Endodermal cell (in vitro differentiated cells): ENCODE results near the gene GPX5. TPM values are rescaled to one million over a fixed set of nuclear protein-coding genes. Genes with fewer than 3 reads are reported as not detected.

ENCODE experiments used
- DNase-seq: peaks from one replicate; pipeline ENCODE4 v3.0.0-alpha.2; 2017
- H3K27ac ChIP-seq: 2 replicates; pipeline ENCODE4 v1.5.1; 2013; ENCODE audit warnings: mild to moderate bottlenecking, low read depth, low read length, moderate library complexity
- H3K27me3 ChIP-seq: 2 replicates; pipeline ENCODE4 v1.6.1; 2013; ENCODE audit warnings: mild to moderate bottlenecking, low read length, moderate library complexity; ENCODE audit not compliant: insufficient read depth, control insufficient read depth, poor library complexity, severe bottlenecking
- H3K36me3 ChIP-seq: 2 replicates; pipeline ENCODE4 v1.7.0; 2013; ENCODE audit warnings: mild to moderate bottlenecking, low read length, moderate library complexity; ENCODE audit not compliant: control insufficient read depth, insufficient read depth
- H3K4me1 ChIP-seq: one replicate; pipeline ENCODE4 v1.7.0; 2013; ENCODE audit warnings: low read length; ENCODE audit not compliant: control insufficient read depth, insufficient read depth
- H3K4me3 ChIP-seq: 2 replicates; pipeline ENCODE4 v1.5.1; 2013; ENCODE audit warnings: mild to moderate bottlenecking, low read length, moderate library complexity
- H3K9ac ChIP-seq: 2 replicates; pipeline ENCODE4 v1.6.1; 2013; ENCODE audit warnings: mild to moderate bottlenecking, low read length, moderate library complexity; ENCODE audit not compliant: poor library complexity, severe bottlenecking; ENCODE audit errors: extremely low read depth
- H3K9me3 ChIP-seq: 2 replicates; pipeline ENCODE4 v1.6.1; 2013; ENCODE audit warnings: mild to moderate bottlenecking, low read length, moderate library complexity; ENCODE audit not compliant: control insufficient read depth
- H3K27ac Mint-ChIP-seq: 2 replicates; pipeline ENCODE4 v1.8.0; 2020; ENCODE audit warnings: mixed read lengths
- H3K27me3 Mint-ChIP-seq: 2 replicates; pipeline ENCODE4 v1.8.0; 2021; ENCODE audit warnings: mild to moderate bottlenecking, mixed read lengths; ENCODE audit not compliant: insufficient read depth
- H3K36me3 Mint-ChIP-seq: 2 replicates; pipeline ENCODE4 v1.8.0; 2020; ENCODE audit warnings: low read depth, mixed read lengths
- H3K4me1 Mint-ChIP-seq: 2 replicates; pipeline ENCODE4 v1.8.0; 2020; ENCODE audit warnings: mixed read lengths
- H3K4me3 Mint-ChIP-seq: 2 replicates; pipeline ENCODE4 v1.8.0; 2020; ENCODE audit warnings: mild to moderate bottlenecking, moderate library complexity, mixed read lengths
- H3K9me3 Mint-ChIP-seq: 2 replicates; pipeline ENCODE4 v1.8.0; 2020; ENCODE audit warnings: mild to moderate bottlenecking, mixed read lengths
- WGBS, 2 experiments: methylation state at CpG; one replicate each; pipeline versions ENCODE4 v1.1.5 to v1.1.7; 2013; ENCODE audit warnings: missing lambda C conversion rate in 2 of 2, mixed read lengths in 1 of 2; ENCODE audit not compliant: insufficient coverage in 1 of 2, insufficient read length in 1 of 2; 5-methylcytosine and 5-hydroxymethylcytosine counted together
- total RNA-seq, 2 donors: library from RNA; stranded (reverse); fragmentation: NEBNext Ultra II Directional in 1 of 2; extraction: Animal tissue kit (Norgen Biotek cat#: 25700) in 1 of 2; gene quantifications; 2 replicates in 1 of 2; 3 replicates in 1 of 2; pipeline ENCODE4 v1.2.1, GENCODE V29; 2021
- TF ChIP-seq, protein P1 (sequence below): fragments of 200-600 bp; sonication (generic); conservative IDR thresholded peaks from 2 replicates; pipeline ENCODE4 v1.5.0; 2021; ENCODE audit warnings: antibody characterized with exemption, mild to moderate bottlenecking

The GPX5 gene
- total RNA-seq, 2 donors from 2014 or later, result not detected

DNA sequence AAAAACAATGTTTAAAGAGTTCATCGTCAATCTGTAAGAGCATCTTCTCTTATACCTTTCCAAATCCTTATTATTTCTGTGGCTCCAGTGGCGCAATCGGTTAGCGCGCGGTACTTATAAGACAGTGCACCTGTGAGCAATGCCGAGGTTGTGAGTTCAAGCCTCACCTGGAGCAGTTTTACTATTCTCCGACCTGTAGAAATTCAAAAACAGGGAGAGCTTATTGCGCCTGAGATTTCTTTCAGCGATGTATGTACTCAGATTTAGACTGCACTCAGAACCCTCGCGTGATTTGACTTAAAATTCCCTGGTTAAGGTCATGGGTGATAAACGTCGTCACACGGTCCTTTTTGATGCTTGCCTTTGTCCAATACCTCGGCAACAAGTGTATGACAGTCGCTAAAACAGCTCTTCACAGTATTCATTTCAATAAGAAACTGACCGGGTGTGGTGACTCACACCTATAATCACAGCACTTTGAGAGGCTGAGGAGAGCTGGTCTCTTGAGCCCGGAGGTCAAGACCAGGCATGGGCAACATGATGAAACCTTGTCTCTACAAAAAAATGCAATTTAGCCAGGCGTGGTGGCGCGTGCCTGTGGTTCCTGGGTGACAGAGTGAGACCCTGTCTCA lies 11.9 kb downstream of the GPX5 start:
- Histone ChIP-seq H3K9me3 (no peaks in the 10 kb centered on the region), H3K4me3 (peak overlapping the region; percentile 82), H3K27me3 (peaks cover 6% of the 10 kb centered on the region), H3K9ac (no peak overlapping the region), H3K4me1 (no peaks in the 10 kb centered on the region), H3K36me3 (no peaks in the 10 kb centered on the region), H3K27ac (peak overlapping the region; percentile 36)
- peaks cover 12% of the 10 kb centered on the region for H3K4me1 Mint-ChIP-seq
- no peaks in the 10 kb centered on the region for H3K9me3 Mint-ChIP-seq
- WGBS, 2 experiments, result 30 to 36% methylated on average over 19 to 22 of the region's 22 CpGs
- no peak overlapping the region for H3K27ac Mint-ChIP-seq
- no peaks in the 10 kb centered on the region for H3K36me3 Mint-ChIP-seq
- TF ChIP-seq, protein P1, sequence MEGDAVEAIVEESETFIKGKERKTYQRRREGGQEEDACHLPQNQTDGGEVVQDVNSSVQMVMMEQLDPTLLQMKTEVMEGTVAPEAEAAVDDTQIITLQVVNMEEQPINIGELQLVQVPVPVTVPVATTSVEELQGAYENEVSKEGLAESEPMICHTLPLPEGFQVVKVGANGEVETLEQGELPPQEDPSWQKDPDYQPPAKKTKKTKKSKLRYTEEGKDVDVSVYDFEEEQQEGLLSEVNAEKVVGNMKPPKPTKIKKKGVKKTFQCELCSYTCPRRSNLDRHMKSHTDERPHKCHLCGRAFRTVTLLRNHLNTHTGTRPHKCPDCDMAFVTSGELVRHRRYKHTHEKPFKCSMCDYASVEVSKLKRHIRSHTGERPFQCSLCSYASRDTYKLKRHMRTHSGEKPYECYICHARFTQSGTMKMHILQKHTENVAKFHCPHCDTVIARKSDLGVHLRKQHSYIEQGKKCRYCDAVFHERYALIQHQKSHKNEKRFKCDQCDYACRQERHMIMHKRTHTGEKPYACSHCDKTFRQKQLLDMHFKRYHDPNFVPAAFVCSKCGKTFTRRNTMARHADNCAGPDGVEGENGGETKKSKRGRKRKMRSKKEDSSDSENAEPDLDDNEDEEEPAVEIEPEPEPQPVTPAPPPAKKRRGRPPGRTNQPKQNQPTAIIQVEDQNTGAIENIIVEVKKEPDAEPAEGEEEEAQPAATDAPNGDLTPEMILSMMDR, result no peak
- peaks cover 28% of the 10 kb centered on the region for H3K27me3 Mint-ChIP-seq
- peak; percentile 90 for DNase-seq
- H3K4me3 Mint-ChIP-seq, result peak overlapping the region; percentile 78

DNA sequence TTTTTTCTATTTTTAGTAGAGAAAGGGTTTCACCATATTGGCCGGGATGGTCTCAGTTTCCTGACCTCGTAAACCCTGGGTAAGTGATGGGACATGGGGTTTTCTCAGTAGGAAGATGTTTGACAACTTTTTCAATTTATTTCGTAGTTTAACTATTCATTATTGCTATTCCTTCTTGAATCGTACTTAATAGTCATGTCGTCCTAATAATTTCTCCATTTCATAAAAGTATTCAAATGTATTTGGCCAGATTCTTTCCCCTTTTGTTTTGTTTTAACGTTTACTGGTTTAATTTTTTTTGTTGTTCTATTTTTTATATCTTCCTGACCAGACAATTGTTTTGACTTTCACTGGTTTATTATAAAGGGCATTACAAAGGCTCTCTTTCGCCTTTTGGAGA lies 16.3 kb downstream of the GPX5 start:
- H3K4me3 ChIP-seq, result peak overlapping the region; percentile 80
- H3K4me1 Mint-ChIP-seq, result peaks cover 15% of the 10 kb centered on the region

GRCh38 chr6:28542440-28543296 lies 17.0 kb downstream of the GPX5 start:
- Mint-ChIP-seq H3K9me3 (no peaks in the 10 kb centered on the region), H3K27ac (peak overlapping the region; percentile 90), H3K4me1 (peaks cover 15% of the 10 kb centered on the region), H3K27me3 (peaks cover 35% of the 10 kb centered on the region), H3K36me3 (no peaks in the 10 kb centered on the region), H3K4me3 (peak overlapping the region; percentile 71)
- Histone ChIP-seq H3K4me3 (peak overlapping the region; percentile 80), H3K27ac (no peak overlapping the region), H3K4me1 (no peaks in the 10 kb centered on the region), H3K9ac (peak overlapping the region; percentile 18), H3K36me3 (no peaks in the 10 kb centered on the region), H3K27me3 (no peaks in the 10 kb centered on the region), H3K9me3 (no peaks in the 10 kb centered on the region)
- WGBS, 2 experiments, result 1 to 5% methylated on average over 18 to 30 of the region's 30 CpGs
- TF ChIP-seq, protein P1, result peak; percentile 93
- peak; percentile 97 for DNase-seq

More for the DNA sequence above, 16.3 kb downstream of the GPX5 start:
- Histone ChIP-seq H3K27me3 (no peaks in the 10 kb centered on the region), H3K9me3 (no peaks in the 10 kb centered on the region), H3K36me3 (no peaks in the 10 kb centered on the region), H3K9ac (peak overlapping the region; percentile 18), H3K4me1 (no peaks in the 10 kb centered on the region), H3K27ac (no peak overlapping the region)
- no peak for DNase-seq
- peaks cover 32% of the 10 kb centered on the region for H3K27me3 Mint-ChIP-seq
- TF ChIP-seq, protein P1, result no peak
- no peaks in the 10 kb centered on the region for H3K9me3 Mint-ChIP-seq
- peak overlapping the region; percentile 71 for H3K4me3 Mint-ChIP-seq
- peak overlapping the region; percentile 90 for H3K27ac Mint-ChIP-seq
- no peaks in the 10 kb centered on the region for H3K36me3 Mint-ChIP-seq
- WGBS, 2 experiments, result 67 to 75% methylated on average over 4 to 6 of the region's 7 CpGs
